ENCODE measurements around the gene CCDC33. TPM values are rescaled to one million over a fixed set of nuclear protein-coding genes. Genes with fewer than 3 reads are reported as not detected.

The CCDC33 gene
- not detected in 2 replicates for polyA plus RNA-seq (2011; rRNA removed)
- not detected in 2 replicates for polyA minus RNA-seq (2011; rRNA and poly(A)+ RNA removed)

GRCh38 chr15:74235962-74236361 is at the start of gene CCDC33:
Gene CCDC33 (plus strand): TSS chr15:74236326. CDS start chr15:74236720, 394 bp downstream.
- Histone ChIP-seq H3K27ac (ENCODE audit: low read depth, low read length) (no peak within 1 kb of the TSS), H3K4me3 (ENCODE audit: low read depth, low read length) (no peak within 1 kb of the TSS), H3K27me3 (ENCODE audit: control insufficient read depth, insufficient read depth, low read length) (peaks cover 27% of the 10 kb centered on the region), H3K9me3 (ENCODE audit: control insufficient read depth, insufficient read depth, low read length) (no peaks in the 10 kb centered on the region)
- DNase-seq (ENCODE audit: low read depth, low spot score) = no peak
- ChIA-PET POLR2A (no interaction called here), CTCF (no interaction called here)
- TF ChIP-seq CTCF (IDR thresholded peaks at IDR 0.05; ENCODE audit: low read depth, low read length) = no peak

GRCh38 chr15:74188216-74188615 is 47.9 kb upstream of the CCDC33 start:
- DNase-seq (ENCODE audit: low read depth, low spot score) = no peak
- no peak overlapping the region for H3K27ac ChIP-seq (ENCODE audit: low read depth, low read length)
- H3K9me3 ChIP-seq (ENCODE audit: control insufficient read depth, insufficient read depth, low read length) = no peaks in the 10 kb centered on the region; the same call in 1 of the 2 replicates
- no peak for TF ChIP-seq CTCF (IDR thresholded peaks at IDR 0.05; ENCODE audit: low read depth, low read length)
- CTCF ChIA-PET = interaction anchor here (0.8 kb wide), 1 partner anchor 54 kb away, joined by 5 read pairs; no protein-coding TSS in a partner anchor
- no peaks in the 10 kb centered on the region for H3K27me3 ChIP-seq (ENCODE audit: control insufficient read depth, insufficient read depth, low read length)
- POLR2A ChIA-PET = no interaction called here
- H3K4me3 ChIP-seq (ENCODE audit: low read depth, low read length) = no peak overlapping the region

- no peak for DNase-seq (ENCODE audit: low read depth, low spot score)
- Histone ChIP-seq H3K4me3 (ENCODE audit: low read depth, low read length) (no peak overlapping the region), H3K27me3 (ENCODE audit: control insufficient read depth, insufficient read depth, low read length) (no peaks in the 10 kb centered on the region), H3K9me3 (ENCODE audit: control insufficient read depth, insufficient read depth, low read length) (no peaks in the 10 kb centered on the region; the same call in 1 of the 2 replicates), H3K27ac (ENCODE audit: low read depth, low read length) (no peak overlapping the region)
- ChIA-PET POLR2A (no interaction called here), CTCF (no interaction called here)
- no peak for TF ChIP-seq CTCF (IDR thresholded peaks at IDR 0.05; ENCODE audit: low read depth, low read length)
Measured at GRCh38 chr15:74191798-74192197, 44.3 kb upstream of the CCDC33 start.

GRCh38 chr15:74192751-74193150 is 43.4 kb upstream of the CCDC33 start:
- no peak for TF ChIP-seq CTCF (IDR thresholded peaks at IDR 0.05; ENCODE audit: low read depth, low read length)
- Histone ChIP-seq H3K27me3 (ENCODE audit: control insufficient read depth, insufficient read depth, low read length) (no peaks in the 10 kb centered on the region), H3K27ac (ENCODE audit: low read depth, low read length) (no peak overlapping the region), H3K9me3 (ENCODE audit: control insufficient read depth, insufficient read depth, low read length) (no peaks in the 10 kb centered on the region; the same call in 1 of the 2 replicates), H3K4me3 (ENCODE audit: low read depth, low read length) (no peak overlapping the region)
- POLR2A ChIA-PET = no interaction called here
- DNase-seq (ENCODE audit: low read depth, low spot score) = no peak
- CTCF ChIA-PET = no interaction called here

GRCh38 chr15:74193299-74193718 is 42.8 kb upstream of the CCDC33 start:
- H3K27ac ChIP-seq (ENCODE audit: low read depth, low read length) = no peak overlapping the region
- DNase-seq (ENCODE audit: low read depth, low spot score) = no peak
- CTCF ChIA-PET = no interaction called here

More at GRCh38 chr15:74193299-74193718, 42.8 kb upstream of the CCDC33 start:
- TF ChIP-seq CTCF (IDR thresholded peaks at IDR 0.05; ENCODE audit: low read depth, low read length) = no peak
- H3K27me3 ChIP-seq (ENCODE audit: control insufficient read depth, insufficient read depth, low read length) = no peaks in the 10 kb centered on the region
- POLR2A ChIA-PET = no interaction called here
- H3K4me3 ChIP-seq (ENCODE audit: low read depth, low read length) = no peak overlapping the region
- H3K9me3 ChIP-seq (ENCODE audit: control insufficient read depth, insufficient read depth, low read length) = no peaks in the 10 kb centered on the region; the same call in 1 of the 2 replicates

Data from AG04450 (cell line).